H9 (cell line): ENCODE data around the gene ZNF26. TPM values are rescaled to one million over a fixed set of nuclear protein-coding genes. Genes with fewer than 3 reads are reported as not detected.

Source experiments
- DNase-seq: peaks from one replicate; pipeline ENCODE4 v3.0.0-alpha.2; 2017
- H2AFZ ChIP-seq: one replicate; pipeline ENCODE4 v1.6.1; 2013; ENCODE audit warnings: mild to moderate bottlenecking, low read length, control low read depth, moderate library complexity
- H2AK5ac ChIP-seq: 2 replicates; pipeline ENCODE4 v1.6.1; 2013; ENCODE audit warnings: low read length, control low read depth, mixed read lengths; ENCODE audit not compliant: insufficient read length
- H2BK120ac ChIP-seq: one replicate; pipeline ENCODE4 v1.6.1; 2013; ENCODE audit warnings: low read depth, mild to moderate bottlenecking, low read length, control low read depth, inconsistent platforms; ENCODE audit not compliant: poor library complexity, severe bottlenecking
- H2BK12ac ChIP-seq: 2 replicates; pipeline ENCODE4 v1.6.1; 2013; ENCODE audit warnings: low read length, control low read depth, mixed read lengths, low read depth; ENCODE audit not compliant: insufficient read length
- H2BK15ac ChIP-seq: 2 replicates; pipeline ENCODE4 v1.6.1; 2013; ENCODE audit warnings: low read depth, low read length, control low read depth
- H2BK20ac ChIP-seq: one replicate; pipeline ENCODE4 v1.6.1; 2013; ENCODE audit warnings: low read depth, mild to moderate bottlenecking, low read length, control low read depth, inconsistent platforms; ENCODE audit not compliant: poor library complexity, severe bottlenecking
- H2BK5ac ChIP-seq: 2 replicates; pipeline ENCODE4 v1.6.1; 2013; ENCODE audit warnings: low read length, control low read depth, mixed read lengths; ENCODE audit not compliant: insufficient read length
- H3K14ac ChIP-seq: 2 replicates; pipeline ENCODE4 v1.6.1; 2013; ENCODE audit warnings: low read length, control low read depth; ENCODE audit not compliant: insufficient read depth
- H3K18ac ChIP-seq: 2 replicates; pipeline ENCODE4 v1.6.1; 2013; ENCODE audit warnings: low read depth, mild to moderate bottlenecking, mixed read lengths, low read length, control low read depth; ENCODE audit not compliant: insufficient read length
- H3K23ac ChIP-seq: 2 replicates; pipeline ENCODE4 v1.6.1; 2013; ENCODE audit warnings: low read length, control low read depth, mixed read lengths, low read depth; ENCODE audit not compliant: insufficient read length
- H3K23me2 ChIP-seq: 2 replicates; pipeline ENCODE4 v1.6.1; 2013; ENCODE audit warnings: low read depth, mild to moderate bottlenecking, mixed read lengths, low read length, control low read depth; ENCODE audit not compliant: insufficient read length, poor library complexity, severe bottlenecking
- H3K27ac ChIP-seq: 2 replicates; pipeline ENCODE4 v1.5.1; 2013; ENCODE audit warnings: low read length, control low read depth, mixed read lengths, low read depth; ENCODE audit not compliant: insufficient read length
- H3K27me3 ChIP-seq: 2 replicates; pipeline ENCODE4 v1.6.1; 2013; ENCODE audit warnings: low read length, control low read depth, inconsistent platforms; ENCODE audit not compliant: insufficient read depth
- H3K4ac ChIP-seq: 2 replicates; pipeline ENCODE4 v1.6.1; 2013; ENCODE audit warnings: low read depth, mild to moderate bottlenecking, control low read depth, inconsistent platforms, low read length, moderate library complexity
- H3K4me1 ChIP-seq: 2 replicates; pipeline ENCODE4 v1.6.1; 2013; ENCODE audit warnings: low read length, control low read depth, inconsistent platforms; ENCODE audit not compliant: insufficient read depth
- H3K4me2 ChIP-seq: 2 replicates; pipeline ENCODE4 v1.6.1; 2013; ENCODE audit warnings: low read length, control low read depth, mixed read lengths; ENCODE audit not compliant: insufficient read length, insufficient read depth
- H3K56ac ChIP-seq: 2 replicates; pipeline ENCODE4 v1.6.1; 2013; ENCODE audit warnings: low read depth, mild to moderate bottlenecking, mixed read lengths, low read length, control low read depth; ENCODE audit not compliant: insufficient read length
- H3K79me1 ChIP-seq: 2 replicates; pipeline ENCODE4 v1.6.1; 2013; ENCODE audit warnings: low read depth, mild to moderate bottlenecking, moderate library complexity, low read length, control low read depth, inconsistent platforms; ENCODE audit not compliant: insufficient read depth, poor library complexity, severe bottlenecking
- H3K79me2 ChIP-seq: 2 replicates; pipeline ENCODE4 v1.6.1; 2013; ENCODE audit warnings: low read length, control low read depth, inconsistent platforms; ENCODE audit not compliant: insufficient read depth
- H3K9ac ChIP-seq: 2 replicates; pipeline ENCODE4 v1.6.1; 2013; ENCODE audit warnings: low read length, control low read depth, mixed read lengths; ENCODE audit not compliant: insufficient read length; ENCODE audit errors: extremely low read depth
- H3K9me3 ChIP-seq: one replicate; pipeline ENCODE4 v1.6.1; 2013; ENCODE audit warnings: low read depth, low read length, inconsistent platforms; ENCODE audit not compliant: control insufficient read depth
- H3T11ph ChIP-seq: one replicate; pipeline ENCODE4 v1.6.1; 2013; ENCODE audit warnings: mild to moderate bottlenecking, low read length, control low read depth, inconsistent platforms
- H4K20me1 ChIP-seq: one replicate; pipeline ENCODE4 v1.6.1; 2013; ENCODE audit not compliant: control insufficient read depth, insufficient read length, insufficient read depth
- H4K5ac ChIP-seq: 2 replicates; pipeline ENCODE4 v1.6.1; 2013; ENCODE audit warnings: low read depth, mild to moderate bottlenecking, mixed read lengths, low read length, control low read depth; ENCODE audit not compliant: insufficient read length
- H4K8ac ChIP-seq: replicated peaks from 2 replicates; pipeline ENCODE4 v1.6.1; 2013; ENCODE audit warnings: low read length, control low read depth, mixed read lengths, low read depth; ENCODE audit not compliant: insufficient read length
- H4K91ac ChIP-seq: 2 replicates; pipeline ENCODE4 v1.6.1; 2013; ENCODE audit warnings: low read depth, mild to moderate bottlenecking, moderate library complexity, mixed read lengths, low read length, control low read depth; ENCODE audit not compliant: insufficient read length
- H3K27ac Mint-ChIP-seq, 3 experiments: 2 replicates in 2 of 3; 3 replicates in 1 of 3; pipeline ENCODE4 v1.8.0; 2020 to 2021; ENCODE audit warnings: mixed read lengths in 3 of 3, mild to moderate bottlenecking in 1 of 3, moderate library complexity in 1 of 3
- H3K27me3 Mint-ChIP-seq: 2 replicates; pipeline ENCODE4 v1.8.0; 2021; ENCODE audit warnings: low read depth, mild to moderate bottlenecking, moderate library complexity, mixed read lengths
- H3K36me3 Mint-ChIP-seq, 3 experiments: 2 replicates in 2 of 3; 3 replicates in 1 of 3; pipeline ENCODE4 v1.8.0; 2020 to 2021; ENCODE audit warnings: low read depth in 3 of 3, mixed read lengths in 3 of 3; ENCODE audit not compliant: insufficient read depth in 1 of 3
- H3K4me1 Mint-ChIP-seq, 2 experiments: 2 replicates each; pipeline ENCODE4 v1.8.0; 2020; ENCODE audit warnings: mixed read lengths in 2 of 2
- H3K4me3 Mint-ChIP-seq, 2 experiments: 2 replicates in 1 of 2; 3 replicates in 1 of 2; pipeline ENCODE4 v1.8.0; 2020 to 2021; ENCODE audit warnings: mild to moderate bottlenecking in 2 of 2, mixed read lengths in 2 of 2, moderate library complexity in 1 of 2
- H3K9me3 Mint-ChIP-seq, 2 experiments: 2 replicates in 1 of 2; 3 replicates in 1 of 2; pipeline ENCODE4 v1.8.0; 2020; ENCODE audit warnings: mild to moderate bottlenecking in 2 of 2, mixed read lengths in 2 of 2, moderate library complexity in 1 of 2
- CTCF ChIP-seq: fragments of 200-600 bp; sonication (generic); conservative IDR thresholded peaks from 3 replicates; pipeline ENCODE4 v1.8.0; 2021; ENCODE audit warnings: antibody characterized with exemption, mild to moderate bottlenecking
- WGBS: extraction: QIAGEN DNeasy Blood & Tissue Kit; methylation state at CpG from one replicate; pipeline ENCODE4 v1.1.7; 2013; ENCODE audit warnings: missing lambda C conversion rate, low lambda C conversion rate, mixed read lengths; ENCODE audit not compliant: insufficient read length; ENCODE audit errors: extremely low coverage; 5-methylcytosine and 5-hydroxymethylcytosine counted together
- total RNA-seq: library from RNA; stranded (reverse); gene quantifications from 2 replicates; pipeline ENCODE4 v1.2.1, GENCODE V29; 2021

The ZNF26 gene
- total RNA-seq, 1 experiment from 2014 or later = 13.2 TPM

DNA sequence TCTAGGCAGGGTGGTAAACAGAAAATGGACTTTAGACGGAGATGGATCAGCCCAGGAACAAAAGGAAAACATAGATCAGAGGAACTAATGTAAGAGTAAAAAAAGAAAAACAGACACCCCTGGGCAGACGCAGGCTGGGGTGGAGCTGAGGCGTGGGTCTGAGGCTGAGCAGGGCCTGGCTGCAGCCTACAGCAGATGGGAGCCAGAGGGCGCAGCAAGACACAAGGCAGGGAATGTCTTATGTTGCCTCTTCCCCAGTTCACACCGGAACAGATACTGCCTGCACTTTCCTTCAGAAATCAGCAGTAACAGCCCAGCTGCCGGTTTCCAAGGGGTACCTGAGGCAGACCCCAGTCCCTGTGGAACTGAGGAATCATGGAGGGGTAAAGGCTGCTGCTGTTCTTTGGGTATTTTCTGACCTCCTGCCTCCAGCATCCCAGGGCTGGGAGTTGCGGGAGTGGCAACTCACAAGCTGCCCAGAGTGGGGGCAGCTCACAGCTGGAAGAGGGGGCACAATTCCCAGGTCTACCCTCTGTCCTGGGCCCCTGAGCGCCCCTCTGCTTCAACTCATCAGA is 39.8 kb upstream of the ZNF26 start:
- Mint-ChIP-seq H3K4me3 (no peak overlapping the region), H3K27me3 (peaks cover 3% of the 10 kb centered on the region), H3K9me3 (peaks cover 66 to 73% of the 10 kb centered on the region in 2 experiments), H3K36me3 (peaks cover 70 to 75% (median 74%) of the 10 kb centered on the region in 3 experiments), H3K4me1 (no peaks in the 10 kb centered on the region), H3K27ac (no peak overlapping the region)
- H2BK15ac ChIP-seq = no peak overlapping the region
- H3K56ac ChIP-seq = no peak overlapping the region
- H3T11ph ChIP-seq = no peak overlapping the region
- no peaks in the 10 kb centered on the region for H3K79me1 ChIP-seq
- H3K79me2 ChIP-seq = peaks cover 3% of the 10 kb centered on the region; the same call in 1 of the 2 replicates
- H2AFZ ChIP-seq = no peak overlapping the region
- no peak overlapping the region for H4K5ac ChIP-seq
- H3K27me3 ChIP-seq = no peaks in the 10 kb centered on the region
- H4K91ac ChIP-seq = no peak overlapping the region
- H3K4me1 ChIP-seq = no peaks in the 10 kb centered on the region
- no peak overlapping the region for H2BK5ac ChIP-seq
- no peak for DNase-seq
- H3K4ac ChIP-seq = no peak overlapping the region
- no peak overlapping the region for H2BK12ac ChIP-seq
- H4K20me1 ChIP-seq = no peaks in the 10 kb centered on the region
- no peak overlapping the region for H3K23ac ChIP-seq
- no peak overlapping the region for H3K14ac ChIP-seq
- no peaks in the 10 kb centered on the region for H3K23me2 ChIP-seq
- H3K18ac ChIP-seq = no peak overlapping the region
- no peak overlapping the region for H4K8ac ChIP-seq
- no peak overlapping the region for H2BK120ac ChIP-seq
- peaks cover 47% of the 10 kb centered on the region for H3K9me3 ChIP-seq
- no CpG with 5 or more reads among the region's 8 CpGs for WGBS
- H2AK5ac ChIP-seq = no peak overlapping the region
- H2BK20ac ChIP-seq = no peak overlapping the region
- no peak overlapping the region for H3K9ac ChIP-seq
- H3K27ac ChIP-seq = no peak overlapping the region
- TF ChIP-seq CTCF = no peak
- H3K4me2 ChIP-seq = no peak overlapping the region
